HUES6 (cell line): Measurements from ENCODE around the gene MIA2.
"Not testable (repeated sequence)": the region's sequence is repeated elsewhere in the genome, so short reads cannot be mapped to it uniquely, and the experiment has no call there.

ENCODE experiments used
- H3K27ac ChIP-seq: 2 replicates; pipeline ENCODE4 v1.7.0; 2013; ENCODE audit warnings: low read depth, mild to moderate bottlenecking, low read length, inconsistent platforms
- H3K27me3 ChIP-seq: 2 replicates; pipeline ENCODE4 v1.6.1; 2013; ENCODE audit warnings: low read length; ENCODE audit not compliant: control insufficient read depth, insufficient read depth
- H3K36me3 ChIP-seq: 2 replicates; pipeline ENCODE4 v1.6.1; 2013; ENCODE audit warnings: low read length; ENCODE audit not compliant: control insufficient read depth, insufficient read depth
- H3K4me1 ChIP-seq: 2 replicates; pipeline ENCODE4 v1.6.1; 2013; ENCODE audit warnings: low read length; ENCODE audit not compliant: control insufficient read depth, insufficient read depth
- H3K4me3 ChIP-seq: 2 replicates; pipeline ENCODE4 v1.5.1; 2013; ENCODE audit warnings: low read depth, low read length
- H3K9ac ChIP-seq: one replicate; pipeline ENCODE4 v1.6.1; 2013; ENCODE audit warnings: mild to moderate bottlenecking, low read length
- H3K9me3 ChIP-seq: 2 replicates; pipeline ENCODE4 v1.6.1; 2013; ENCODE audit warnings: low read depth, low read length; ENCODE audit not compliant: control insufficient read depth, insufficient read depth

MIA2 gene

DNA sequence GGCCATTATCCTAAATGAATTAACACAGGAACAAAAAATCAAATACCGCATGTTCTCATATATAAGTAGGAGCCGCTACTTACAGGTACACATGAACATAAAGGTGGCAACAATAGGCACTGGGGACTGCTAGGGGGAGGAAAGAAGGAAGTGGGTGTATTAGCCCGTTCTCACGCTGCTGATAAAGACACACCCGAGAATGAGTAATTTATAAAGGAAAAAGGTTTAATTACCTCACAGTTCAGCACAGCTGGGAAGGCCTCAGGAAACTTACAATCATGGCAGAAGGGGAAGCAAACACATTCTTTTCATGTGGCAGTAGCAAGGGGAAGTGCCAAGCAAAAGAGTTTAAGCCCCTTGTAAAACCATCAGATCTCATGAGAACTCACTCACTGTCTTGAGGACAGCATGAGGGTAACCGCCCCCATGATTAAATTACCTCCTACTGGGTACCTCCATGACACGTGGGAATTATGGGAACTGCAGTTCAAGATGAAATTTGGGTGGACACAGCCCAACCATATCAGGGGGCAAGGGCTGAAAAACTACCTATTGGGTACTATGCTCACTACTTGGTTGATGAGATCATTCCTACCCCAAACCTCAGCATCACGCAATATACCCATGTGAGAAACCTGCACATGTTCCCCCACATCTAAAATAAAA, 16.4 kb upstream of the MIA2 start:
- Histone ChIP-seq H3K4me1 (no peaks in the 10 kb centered on the region), H3K9ac (no peak overlapping the region), H3K9me3 (no peaks in the 10 kb centered on the region), H3K4me3 (no peak overlapping the region), H3K27ac (no peak overlapping the region), H3K27me3 (no peaks in the 10 kb centered on the region), H3K36me3 (no peaks in the 10 kb centered on the region)

DNA sequence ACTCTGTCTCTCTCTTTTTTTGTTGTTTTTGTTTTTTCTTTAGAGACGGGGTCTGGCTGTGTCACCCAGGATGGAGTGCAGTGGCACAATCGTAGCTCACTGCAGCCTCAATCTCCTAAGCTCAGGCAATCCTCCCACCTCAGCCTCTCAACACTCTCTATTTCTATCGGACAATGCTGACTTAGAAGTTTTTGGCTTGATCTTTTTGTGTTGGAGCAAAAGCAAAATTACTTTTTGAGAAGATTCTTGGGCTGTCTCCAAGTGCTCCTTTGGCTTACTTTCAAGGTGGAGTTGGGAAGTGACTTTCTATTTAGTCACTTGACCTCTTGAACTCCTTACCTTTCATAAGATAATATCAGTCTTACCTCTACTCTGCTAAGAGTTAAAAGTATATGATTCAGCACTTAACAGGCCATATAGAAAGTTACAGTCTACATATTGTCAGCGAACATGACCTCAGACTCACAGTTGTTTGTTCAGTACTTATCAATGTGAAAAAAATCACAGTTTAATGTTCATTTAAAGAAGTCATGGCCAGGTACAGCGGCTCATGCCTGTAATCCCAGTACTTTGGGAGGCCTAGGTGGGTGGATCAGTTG, 15.4 kb upstream of the MIA2 start:
- no peak overlapping the region for H3K9ac ChIP-seq
- no peaks in the 10 kb centered on the region for H3K4me1 ChIP-seq
- H3K4me3 ChIP-seq: no peak overlapping the region
- H3K36me3 ChIP-seq: no peaks in the 10 kb centered on the region
- H3K9me3 ChIP-seq: no peaks in the 10 kb centered on the region
- no peaks in the 10 kb centered on the region for H3K27me3 ChIP-seq
- no peak overlapping the region for H3K27ac ChIP-seq

DNA sequence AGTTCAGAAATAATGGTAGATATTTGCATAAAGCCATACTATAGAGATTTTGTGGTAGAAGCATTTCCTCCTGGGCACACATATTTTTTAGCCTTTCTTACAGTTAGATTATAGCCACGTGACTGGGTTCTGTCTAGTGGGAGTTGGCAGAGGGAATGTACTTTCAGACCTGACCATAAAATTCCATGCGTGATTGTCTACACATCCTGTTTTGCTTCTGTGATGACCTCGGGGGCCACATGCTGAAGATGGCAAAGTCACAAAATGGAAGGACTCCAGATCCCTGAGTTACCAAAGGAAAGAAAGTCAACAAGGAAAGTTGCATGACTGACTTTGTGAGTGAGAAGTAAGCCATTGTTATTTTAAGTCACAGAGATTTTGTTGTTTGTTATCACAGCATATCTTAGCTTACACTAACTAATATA, 14.6 kb upstream of the MIA2 start:
- Histone ChIP-seq H3K4me1 (no peaks in the 10 kb centered on the region), H3K27ac (no peak overlapping the region), H3K9me3 (no peaks in the 10 kb centered on the region), H3K36me3 (no peaks in the 10 kb centered on the region), H3K9ac (no peak overlapping the region), H3K27me3 (no peaks in the 10 kb centered on the region), H3K4me3 (no peak overlapping the region)

DNA sequence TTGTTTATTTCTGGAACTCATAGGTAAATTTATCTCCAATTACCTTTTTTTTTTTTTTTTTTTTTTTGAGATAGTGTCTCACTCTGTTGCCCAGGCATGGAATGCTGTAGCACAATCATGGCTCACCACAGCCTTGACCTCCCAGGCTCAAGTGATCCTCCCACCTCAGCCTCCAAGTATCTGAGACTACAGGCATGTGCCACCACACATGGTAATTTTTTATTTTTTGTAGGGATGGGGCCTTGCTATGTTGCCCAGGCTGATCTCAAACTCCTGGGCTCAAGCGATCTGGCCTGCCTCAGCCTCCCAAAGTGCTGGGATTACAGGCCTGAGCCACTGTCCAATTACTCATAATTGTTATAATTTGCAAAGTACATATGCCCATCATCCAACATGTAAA, 13.2 kb upstream of the MIA2 start:
- not testable (repeated sequence) for H3K4me3 ChIP-seq, H3K36me3 ChIP-seq, H3K4me1 ChIP-seq, H3K27me3 ChIP-seq, H3K9me3 ChIP-seq, H3K9ac ChIP-seq, H3K27ac ChIP-seq

DNA sequence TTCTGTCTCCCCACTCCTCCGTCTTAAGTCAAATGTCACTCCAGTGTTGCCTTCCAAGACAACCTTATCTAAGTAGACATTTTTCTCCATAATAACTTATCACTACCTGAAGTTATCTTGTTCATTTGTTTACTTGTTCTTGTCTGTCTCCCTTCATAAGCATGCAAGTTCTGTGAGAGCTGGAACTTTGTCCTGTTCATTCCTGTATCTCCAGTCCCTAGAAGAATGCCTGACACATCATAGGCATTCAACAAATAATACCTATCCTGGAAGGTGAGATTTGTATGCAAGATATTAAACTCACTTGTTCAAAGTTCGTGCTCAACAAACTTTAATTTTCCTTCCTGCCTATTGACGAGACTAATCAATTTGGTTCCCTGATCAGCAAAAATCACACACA, 5.7 kb upstream of the MIA2 start:
- H3K9me3 ChIP-seq: no peaks in the 10 kb centered on the region
- no peaks in the 10 kb centered on the region for H3K36me3 ChIP-seq
- H3K27me3 ChIP-seq: no peaks in the 10 kb centered on the region
- H3K4me3 ChIP-seq: no peak overlapping the region
- no peak overlapping the region for H3K9ac ChIP-seq
- no peak overlapping the region for H3K27ac ChIP-seq
- H3K4me1 ChIP-seq: peaks cover 4% of the 10 kb centered on the region; the same call in 1 of the 2 replicates

DNA sequence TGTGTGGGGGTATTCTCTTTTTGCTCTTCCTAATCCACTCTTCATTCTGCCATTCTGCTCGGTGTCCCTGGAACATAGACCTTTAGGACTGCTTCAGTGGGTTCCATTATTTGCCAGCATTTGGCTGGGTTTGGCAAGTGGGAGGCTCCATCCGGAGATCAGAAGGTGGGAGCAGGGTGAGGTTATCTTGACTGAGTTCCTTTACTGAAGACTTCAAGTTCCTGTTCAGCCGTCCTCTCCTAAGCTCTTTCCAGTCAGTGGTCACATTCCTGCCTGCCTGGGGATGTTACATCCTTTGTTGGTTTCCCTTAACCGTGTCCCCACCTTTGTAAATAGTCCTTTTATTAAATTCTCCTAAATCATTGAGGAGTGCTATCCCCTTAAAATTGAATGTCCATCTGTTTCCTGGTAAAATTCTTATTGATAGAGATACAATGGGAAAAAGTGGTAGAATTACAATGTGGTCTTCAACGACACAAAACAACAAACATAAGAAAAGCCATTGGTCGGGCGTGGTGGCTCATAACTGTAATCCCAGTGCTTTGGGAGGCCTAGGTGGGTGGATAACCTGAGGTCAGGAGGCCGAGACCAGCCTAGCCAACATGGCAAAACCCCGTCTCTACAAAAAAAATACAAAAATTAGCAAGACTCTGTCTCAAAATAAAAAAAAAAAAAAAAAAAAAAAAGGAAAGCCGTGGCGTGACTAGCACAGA, 5.0 kb upstream of the MIA2 start:
- Histone ChIP-seq H3K4me1 (peaks cover 4% of the 10 kb centered on the region; the same call in 1 of the 2 replicates), H3K9me3 (no peaks in the 10 kb centered on the region), H3K36me3 (no peaks in the 10 kb centered on the region)

DNA sequence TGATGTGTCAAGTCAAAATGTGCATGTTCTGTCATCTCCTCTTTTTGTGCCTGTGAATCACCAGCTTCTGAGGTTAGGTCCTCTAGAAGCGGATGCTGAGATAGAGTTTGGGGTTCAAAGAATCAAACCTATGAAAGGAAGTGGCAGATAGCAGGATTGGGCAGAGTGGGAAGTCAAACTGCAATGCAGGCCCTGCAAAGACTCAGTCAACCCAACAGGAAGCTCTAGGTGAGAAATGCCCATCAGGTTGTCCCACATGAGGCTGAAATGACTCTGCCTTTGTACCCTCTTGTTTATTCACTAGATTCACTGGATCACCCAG, 4.5 kb upstream of the MIA2 start:
- Histone ChIP-seq H3K4me3 (no peak overlapping the region), H3K36me3 (no peaks in the 10 kb centered on the region), H3K27me3 (no peaks in the 10 kb centered on the region), H3K4me1 (peaks cover 4% of the 10 kb centered on the region; the same call in 1 of the 2 replicates), H3K27ac (no peak overlapping the region), H3K9me3 (no peaks in the 10 kb centered on the region), H3K9ac (no peak overlapping the region)

More for the DNA sequence above, 5.0 kb upstream of the MIA2 start:
- no peak overlapping the region for H3K4me3 ChIP-seq
- no peaks in the 10 kb centered on the region for H3K27me3 ChIP-seq
- no peak overlapping the region for H3K27ac ChIP-seq
- H3K9ac ChIP-seq: no peak overlapping the region

DNA sequence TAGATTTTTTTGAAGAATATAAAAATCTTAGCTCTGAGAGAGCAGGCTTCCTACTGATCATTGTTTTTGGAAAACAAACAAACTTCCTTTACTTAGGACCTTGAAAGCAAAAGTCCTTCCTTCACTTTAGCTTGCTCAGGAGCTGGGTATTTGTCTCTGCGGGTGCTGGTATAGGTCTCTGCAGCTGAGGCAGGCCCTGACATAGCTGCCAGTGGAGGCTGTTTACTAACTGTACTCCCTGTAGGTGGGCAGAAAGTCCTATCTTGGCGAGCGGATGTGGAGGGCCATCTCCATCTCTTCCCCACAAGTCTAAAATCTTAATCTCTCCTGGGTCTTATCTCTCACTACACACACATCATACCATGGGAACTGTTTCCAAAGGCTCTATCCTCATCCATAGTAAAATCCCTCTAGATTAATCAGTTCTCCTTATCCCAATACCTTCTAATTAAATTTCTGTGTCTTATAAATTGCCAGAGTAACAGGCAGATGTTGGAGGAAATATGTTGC, 4.1 kb upstream of the MIA2 start:
- no peak overlapping the region for H3K9ac ChIP-seq
- no peaks in the 10 kb centered on the region for H3K9me3 ChIP-seq
- H3K4me3 ChIP-seq: no peak overlapping the region
- H3K27me3 ChIP-seq: no peaks in the 10 kb centered on the region
- peaks cover 4% of the 10 kb centered on the region; the same call in 1 of the 2 replicates for H3K4me1 ChIP-seq
- H3K36me3 ChIP-seq: no peaks in the 10 kb centered on the region
- H3K27ac ChIP-seq: no peak overlapping the region

DNA sequence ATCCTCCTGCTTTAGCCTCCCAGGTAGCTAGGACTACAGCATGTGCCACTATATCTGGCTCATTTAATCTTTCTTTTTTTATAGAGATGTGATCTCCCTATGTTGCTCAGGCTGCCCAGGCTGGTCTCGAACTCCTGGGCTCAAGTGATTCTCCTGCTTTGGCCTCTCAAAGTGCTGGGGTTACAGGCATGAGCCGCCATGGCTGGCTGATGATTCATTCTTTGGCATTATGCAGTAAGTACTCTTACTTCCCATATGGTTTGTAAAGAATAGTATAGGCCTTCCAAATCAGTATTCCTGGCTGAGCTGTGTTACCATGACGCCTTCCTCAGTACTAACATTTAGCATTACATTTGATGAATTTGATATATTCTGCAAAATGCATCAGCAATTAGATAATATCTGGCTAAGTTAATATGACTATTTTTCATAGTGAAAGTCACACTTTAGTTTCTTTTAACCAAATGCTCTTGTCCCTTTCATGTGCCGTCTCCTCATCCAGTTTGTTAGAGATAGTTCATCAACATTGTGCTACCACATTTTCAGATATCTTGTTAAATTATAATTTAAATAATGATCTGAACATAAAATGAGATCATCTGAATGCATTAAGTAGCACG, 3.2 kb upstream of the MIA2 start:
- H3K36me3 ChIP-seq: no peaks in the 10 kb centered on the region
- H3K27ac ChIP-seq: no peak overlapping the region
- H3K9me3 ChIP-seq: no peaks in the 10 kb centered on the region
- H3K4me1 ChIP-seq: peaks cover 4% of the 10 kb centered on the region; the same call in 1 of the 2 replicates
- no peak overlapping the region for H3K9ac ChIP-seq
- H3K27me3 ChIP-seq: no peaks in the 10 kb centered on the region
- no peak overlapping the region for H3K4me3 ChIP-seq

DNA sequence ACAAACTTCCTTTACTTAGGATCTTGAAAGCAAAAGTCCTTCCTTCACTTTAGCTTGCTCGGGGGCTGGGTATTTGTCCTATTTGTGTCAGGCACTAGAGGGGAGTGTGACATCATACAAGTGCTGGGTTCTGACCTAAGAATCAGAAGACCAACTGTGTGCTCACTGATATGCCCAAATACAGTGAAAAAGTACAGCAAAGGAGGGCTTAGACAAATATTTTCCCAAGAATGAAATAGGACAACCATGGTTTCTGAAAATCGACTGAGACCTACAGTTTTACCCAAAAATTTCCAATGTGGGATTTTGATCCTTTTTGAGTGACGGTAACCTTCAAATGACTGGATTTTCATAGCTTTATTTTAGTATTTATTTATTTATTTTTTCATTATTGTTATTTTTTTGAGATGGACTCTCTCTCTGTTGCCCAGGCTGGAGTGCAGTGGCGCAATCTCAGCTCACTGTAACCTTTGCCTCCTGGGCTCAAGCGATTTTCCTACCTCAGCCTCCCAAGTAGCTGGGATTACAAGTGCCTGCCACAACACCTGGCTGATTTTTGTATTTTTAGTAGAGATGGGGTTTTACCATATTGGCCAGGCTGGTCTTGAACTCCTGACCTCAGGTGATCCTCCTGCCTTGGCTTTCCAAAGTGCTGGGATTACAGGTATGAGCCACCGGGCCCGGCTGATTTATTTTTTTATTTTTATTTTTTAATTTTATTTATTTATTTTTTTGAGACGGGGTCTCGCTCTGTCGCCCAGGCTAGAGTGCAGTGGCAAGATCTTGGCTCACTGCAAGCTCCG, 1.8 kb upstream of the MIA2 start:
- not testable (repeated sequence) for H3K27ac ChIP-seq

More for the DNA sequence above, 1.8 kb upstream of the MIA2 start:
- H3K4me1 ChIP-seq, H3K36me3 ChIP-seq, H3K9ac ChIP-seq, H3K27me3 ChIP-seq, H3K4me3 ChIP-seq, H3K9me3 ChIP-seq: not testable (repeated sequence)
